Measurements from ENCODE around the gene ITK.

DNA sequence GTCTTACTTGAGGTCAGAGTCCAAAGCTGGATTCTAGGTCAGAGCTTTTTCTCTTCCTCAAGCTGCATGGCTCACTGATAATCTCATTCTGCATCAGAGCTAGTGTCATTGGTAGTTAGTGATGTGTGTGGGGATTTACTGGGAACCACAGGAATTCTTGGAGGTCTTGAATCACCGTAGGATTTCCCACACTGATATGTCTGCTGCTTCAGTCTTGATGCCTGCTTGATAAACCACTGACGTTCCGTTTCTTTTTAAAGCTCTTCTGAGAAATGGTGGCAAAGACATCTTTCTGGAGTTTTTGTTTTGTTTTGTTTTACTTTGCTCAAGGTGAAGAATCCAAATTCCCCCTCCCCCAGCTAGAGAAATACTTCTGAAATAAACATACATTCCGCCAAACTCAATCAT lies 13.4 kb upstream of the ITK start:
- TF ChIP-seq, protein P1, sequence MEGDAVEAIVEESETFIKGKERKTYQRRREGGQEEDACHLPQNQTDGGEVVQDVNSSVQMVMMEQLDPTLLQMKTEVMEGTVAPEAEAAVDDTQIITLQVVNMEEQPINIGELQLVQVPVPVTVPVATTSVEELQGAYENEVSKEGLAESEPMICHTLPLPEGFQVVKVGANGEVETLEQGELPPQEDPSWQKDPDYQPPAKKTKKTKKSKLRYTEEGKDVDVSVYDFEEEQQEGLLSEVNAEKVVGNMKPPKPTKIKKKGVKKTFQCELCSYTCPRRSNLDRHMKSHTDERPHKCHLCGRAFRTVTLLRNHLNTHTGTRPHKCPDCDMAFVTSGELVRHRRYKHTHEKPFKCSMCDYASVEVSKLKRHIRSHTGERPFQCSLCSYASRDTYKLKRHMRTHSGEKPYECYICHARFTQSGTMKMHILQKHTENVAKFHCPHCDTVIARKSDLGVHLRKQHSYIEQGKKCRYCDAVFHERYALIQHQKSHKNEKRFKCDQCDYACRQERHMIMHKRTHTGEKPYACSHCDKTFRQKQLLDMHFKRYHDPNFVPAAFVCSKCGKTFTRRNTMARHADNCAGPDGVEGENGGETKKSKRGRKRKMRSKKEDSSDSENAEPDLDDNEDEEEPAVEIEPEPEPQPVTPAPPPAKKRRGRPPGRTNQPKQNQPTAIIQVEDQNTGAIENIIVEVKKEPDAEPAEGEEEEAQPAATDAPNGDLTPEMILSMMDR (IDR thresholded peaks at IDR 0.05 in 4 of 5, conservative IDR thresholded peaks at IDR 0.05 in 1 of 5), result no peak
- no peak for TF ChIP-seq POLR2A (IDR thresholded peaks at IDR 0.05)
